HG03520 (cell line): ENCODE measurements around the gene OR2AJ1.

ENCODE experiments used
- ATAC-seq: cut with Tn5 transposase; IDR thresholded peaks from one replicate; pipeline ENCODE4 v1.9.1; 2021; ENCODE audit warnings: mild to moderate bottlenecking, moderate library complexity; ENCODE audit not compliant: unreplicated experiment

OR2AJ1 gene

DNA sequence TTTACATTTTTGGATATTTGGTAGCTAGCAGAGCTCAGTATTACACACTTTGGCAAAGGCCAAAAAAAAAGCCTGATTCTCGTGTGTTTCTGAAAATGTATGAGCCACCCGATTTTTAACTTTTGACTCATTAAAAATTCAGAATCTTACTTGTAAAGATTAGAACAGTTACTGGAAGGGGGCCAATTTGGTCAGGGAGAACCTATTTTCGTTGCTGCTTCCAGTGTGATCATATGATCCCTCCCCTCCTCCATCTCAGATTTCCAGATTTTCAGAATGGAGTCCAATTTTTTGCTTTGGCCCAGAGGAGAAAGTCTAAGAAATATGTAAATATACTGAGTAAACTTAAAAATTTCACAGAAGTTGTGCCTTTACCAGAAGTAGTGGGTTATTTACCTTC, 37.1 kb downstream of the OR2AJ1 start:
- no peak for ATAC-seq

- ATAC-seq, result no peak
Observed at GRCh38 chr1:247962911-247963588, 38.4 kb downstream of the OR2AJ1 start.

DNA sequence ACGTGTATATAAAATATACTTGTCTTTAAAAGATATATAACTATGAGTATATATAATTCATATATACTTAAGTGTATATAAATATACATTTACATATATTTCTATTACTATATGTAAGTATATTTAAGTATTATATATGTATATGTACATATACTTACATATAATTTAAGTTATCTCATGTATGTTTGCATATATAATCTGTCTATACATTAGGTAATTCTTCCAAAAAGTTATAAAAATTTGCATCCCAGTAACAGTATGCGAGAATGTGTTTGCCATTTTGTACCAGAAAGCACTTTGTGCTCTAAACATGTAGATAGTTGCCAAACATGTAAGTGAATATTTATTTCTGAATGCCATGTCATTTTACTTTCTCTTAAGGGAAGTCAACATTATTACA, 40.2 kb downstream of the OR2AJ1 start, which contains the start of gene OR2AK2:
Gene OR2AK2 (plus strand): TSS at position 301 of the 400 bp plus-strand sequence. CDS start 144 bp downstream, outside the sequence.
- ATAC-seq, result no peak

GRCh38 chr1:247966532-247967204, 42.0 kb downstream of the OR2AJ1 start:
- ATAC-seq, result peak; percentile 90
